Skeletal muscle cell (primary cell): ENCODE data around the gene CROCC.
"Not testable (repeated sequence)": the region's sequence is repeated elsewhere in the genome, so short reads cannot be mapped to it uniquely, and the experiment has no call there.

ENCODE experiments used
- DNase-seq: peaks from one replicate; pipeline ENCODE4 v3.0.0-alpha.2; 2010; ENCODE audit warnings: low read depth
- H3K4me3 ChIP-seq: 2 replicates; pipeline ENCODE4 v1.5.1; 2011; ENCODE audit warnings: low read depth, mild to moderate bottlenecking, control low read depth, low read length, moderate library complexity

The CROCC gene

GRCh38 chr1:16913181-16913832 lies 8.4 kb upstream of the CROCC start:
- H3K4me3 ChIP-seq, result peak overlapping the region; percentile 64
- DNase-seq, result no peak

- DNase-seq, result peak; percentile 95
- peak overlapping the region; percentile 77 for H3K4me3 ChIP-seq
Measured at GRCh38 chr1:16913833-16914662, 7.7 kb upstream of the CROCC start.

GRCh38 chr1:16914928-16915626 lies 6.7 kb upstream of the CROCC start:
- not testable (repeated sequence) for DNase-seq
- peak overlapping the region; percentile 77 for H3K4me3 ChIP-seq

GRCh38 chr1:16915627-16915973 lies 6.1 kb upstream of the CROCC start:
- no peak for DNase-seq
- H3K4me3 ChIP-seq, result no peak overlapping the region

- not testable (repeated sequence) for DNase-seq, H3K4me3 ChIP-seq
Measured at GRCh38 chr1:16916036-16916880, 5.5 kb upstream of the CROCC start.

GRCh38 chr1:16918371-16918770 lies 3.4 kb upstream of the CROCC start:
- H3K4me3 ChIP-seq, result no peak overlapping the region
- DNase-seq, result no peak

GRCh38 chr1:16918936-16919665 lies 2.6 kb upstream of the CROCC start:
- not testable (repeated sequence) for DNase-seq, H3K4me3 ChIP-seq

- DNase-seq, result no peak
- H3K4me3 ChIP-seq, result no peak overlapping the region
Measured at GRCh38 chr1:16920951-16921350, 780 bp upstream of the CROCC start.

GRCh38 chr1:16922466-16922865 lies 735 bp downstream of the CROCC start:
- DNase-seq, result no peak
- no peak overlapping the region for H3K4me3 ChIP-seq

GRCh38 chr1:16922885-16923431 lies 1.2 kb downstream of the CROCC start:
- no peak overlapping the region for H3K4me3 ChIP-seq
- DNase-seq, result no peak

GRCh38 chr1:16924216-16924918 lies 2.6 kb downstream of the CROCC start:
- H3K4me3 ChIP-seq, result no peak overlapping the region
- DNase-seq, result no peak

GRCh38 chr1:16924919-16925477 lies 3.3 kb downstream of the CROCC start:
- DNase-seq, result no peak
- H3K4me3 ChIP-seq, result no peak overlapping the region

- no peak for DNase-seq
- H3K4me3 ChIP-seq, result no peak overlapping the region
Measured at GRCh38 chr1:16925635-16926490, 4.1 kb downstream of the CROCC start.

- no peak overlapping the region for H3K4me3 ChIP-seq
- no peak for DNase-seq
Measured at GRCh38 chr1:16926491-16927073, 4.9 kb downstream of the CROCC start.

- no peak overlapping the region for H3K4me3 ChIP-seq
- DNase-seq, result no peak
Measured at GRCh38 chr1:16927256-16927655, 5.5 kb downstream of the CROCC start.

- H3K4me3 ChIP-seq, result no peak overlapping the region
- DNase-seq, result no peak
Measured at GRCh38 chr1:16927711-16928485, 6.2 kb downstream of the CROCC start.
